Panc1 (cell line): ENCODE measurements around the gene CAPZA1. TPM values are rescaled to one million over a fixed set of nuclear protein-coding genes. Genes with fewer than 3 reads are reported as not detected.

Experiments used
- ATAC-seq: fragments of 200-7000 bp; cut with Tn5 transposase; 2 replicates; pipeline ENCODE4 v1.9.1; 2020; ENCODE audit warnings: mild to moderate bottlenecking, moderate library complexity
- BruUV-seq: library from RNA; stranded (reverse); fragments of 400-500 nt; replicated peaks from 2 replicates; lab custom pipeline; 2021; lab: Mats Ljungman, UMichigan
- CTCF ChIA-PET: fragments of 300-600 bp; sonication (Branson Sonifier 250); formaldehyde crosslinking; loops from one replicate; lab custom pipeline; 2022; ENCODE audit warnings: antibody characterized with exemption; lab: Charles Lee
- POLR2A ChIA-PET: fragments of 300-600 bp; sonication (Branson Sonifier 250); formaldehyde crosslinking; loops from one replicate; lab custom pipeline; 2022; ENCODE audit warnings: antibody characterized with exemption; lab: Charles Lee
- DNase-seq: peaks from one replicate; pipeline ENCODE4 v3.0.0-alpha.2; 2010; ENCODE audit warnings: low read depth, low spot score
- H3K27ac ChIP-seq: 2 replicates; pipeline ENCODE4 v1.5.1; 2011; ENCODE audit warnings: mild to moderate bottlenecking, low read length, inconsistent platforms
- H3K27me3 ChIP-seq: fragments of 200-500 bp; sonication (Bioruptor generic); 2 replicates; pipeline ENCODE4 v1.6.0; 2014; ENCODE audit warnings: low read length, inconsistent platforms; ENCODE audit not compliant: control insufficient read depth, insufficient read depth
- H3K36me3 ChIP-seq: fragments of 200-500 bp; sonication (Bioruptor generic); 2 replicates; pipeline ENCODE4 v1.5.1; 2014; ENCODE audit warnings: inconsistent platforms, mild to moderate bottlenecking, low read length, moderate library complexity; ENCODE audit not compliant: control insufficient read depth, insufficient read depth
- H3K4me1 ChIP-seq: 2 replicates; pipeline ENCODE4 v1.5.1; 2011; ENCODE audit warnings: inconsistent platforms, mild to moderate bottlenecking, low read length, moderate library complexity; ENCODE audit not compliant: control insufficient read depth, insufficient read depth
- H3K4me3 ChIP-seq, 2 experiments: 2 replicates each; pipeline ENCODE4 v1.5.1; 2011 to 2012; ENCODE audit warnings: low read depth in 2 of 2, low read length in 2 of 2, mild to moderate bottlenecking in 2 of 2, inconsistent platforms in 1 of 2, moderate library complexity in 1 of 2
- H3K9me3 ChIP-seq: fragments of 200-500 bp; sonication (Bioruptor generic); 2 replicates; pipeline ENCODE4 v1.5.1; 2014; ENCODE audit warnings: low read depth, mild to moderate bottlenecking, inconsistent platforms, low read length, moderate library complexity; ENCODE audit not compliant: control insufficient read depth, insufficient read depth
- POLR2AphosphoS5 ChIP-seq: IDR thresholded peaks from 2 replicates; pipeline ENCODE4 v1.6.1; 2012; ENCODE audit warnings: mild to moderate bottlenecking, low read depth, low read length, moderate library complexity
- SIN3A ChIP-seq: IDR thresholded peaks from 2 replicates; pipeline ENCODE4 v1.6.1; 2012; ENCODE audit warnings: low read depth, mild to moderate bottlenecking, low read length, moderate library complexity, borderline replicate concordance; ENCODE audit not compliant: insufficient read depth
- TCF7L2 ChIP-seq: IDR thresholded peaks from 2 replicates; pipeline ENCODE4 v1.6.1; 2011; ENCODE audit warnings: mild to moderate bottlenecking, low read depth, low read length, inconsistent platforms
- in situ Hi-C: cut with HindIII; loops from 2 replicates; pipeline ENCODE4 v1.10.0; 2016; ENCODE audit warnings: low sequenced_read_pairs, low pct_unique_long_range_greater_than_20kb
- intact Hi-C: fragments of 100-400 bp; cut with micrococcal nuclease; formaldehyde crosslinking; loops from one replicate; pipeline ENCODE4 v1.10.0; 2022; ENCODE audit not compliant: unreplicated experiment
- total RNA-seq: library from RNA; stranded (reverse); gene quantifications from one replicate; pipeline ENCODE4 v1.2.1, GENCODE V29; 2021; ENCODE audit not compliant: unreplicated experiment
- TF ChIP-seq, protein P1 (sequence below): fragments of 450-650 bp; IDR thresholded peaks from 2 replicates; pipeline ENCODE4 v1.5.1; 2017; ENCODE audit warnings: mild to moderate bottlenecking
- TF ChIP-seq, protein P2 (sequence below), 2 experiments: IDR thresholded peaks; 2 replicates each; pipeline ENCODE4 v1.6.1; 2011 to 2012; ENCODE audit warnings: low read depth in 2 of 2, control low read depth in 1 of 2, low read length in 1 of 2, mild to moderate bottlenecking in 1 of 2, moderate library complexity in 1 of 2; ENCODE audit not compliant: insufficient read depth in 1 of 2

Gene CAPZA1
- total RNA-seq, 1 experiment from 2014 or later, result 128 TPM

DNA sequence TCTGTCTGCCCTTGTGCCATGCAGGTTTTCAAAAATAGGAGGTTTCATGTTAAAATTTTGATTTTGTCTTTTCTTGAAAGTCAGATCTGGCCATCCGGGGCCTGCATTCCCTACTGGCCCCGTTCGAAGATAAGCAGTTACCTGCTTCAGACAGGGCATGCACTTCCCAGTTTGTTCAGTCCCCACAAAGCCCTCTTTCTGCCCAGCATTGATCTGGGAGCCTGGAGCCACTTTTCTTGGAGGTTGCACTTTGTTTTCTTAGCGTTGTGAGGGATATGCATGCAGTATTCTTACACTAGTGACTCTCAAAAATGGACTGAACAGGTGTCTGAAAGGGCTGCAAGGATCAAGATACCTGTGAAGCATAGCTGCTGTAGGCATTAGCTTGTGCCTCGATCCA lies 66.3 kb downstream of the CAPZA1 start:
- intact Hi-C loops (no loop called here), in situ Hi-C loops (no loop called here)
- no peaks in the 10 kb centered on the region for H3K27me3 ChIP-seq
- H3K27ac ChIP-seq, result no peak overlapping the region
- no peak for ATAC-seq
- TF ChIP-seq TCF7L2 (no peak), SIN3A (no peak), POLR2AphosphoS5 (no peak)
- TF ChIP-seq, protein P1, sequence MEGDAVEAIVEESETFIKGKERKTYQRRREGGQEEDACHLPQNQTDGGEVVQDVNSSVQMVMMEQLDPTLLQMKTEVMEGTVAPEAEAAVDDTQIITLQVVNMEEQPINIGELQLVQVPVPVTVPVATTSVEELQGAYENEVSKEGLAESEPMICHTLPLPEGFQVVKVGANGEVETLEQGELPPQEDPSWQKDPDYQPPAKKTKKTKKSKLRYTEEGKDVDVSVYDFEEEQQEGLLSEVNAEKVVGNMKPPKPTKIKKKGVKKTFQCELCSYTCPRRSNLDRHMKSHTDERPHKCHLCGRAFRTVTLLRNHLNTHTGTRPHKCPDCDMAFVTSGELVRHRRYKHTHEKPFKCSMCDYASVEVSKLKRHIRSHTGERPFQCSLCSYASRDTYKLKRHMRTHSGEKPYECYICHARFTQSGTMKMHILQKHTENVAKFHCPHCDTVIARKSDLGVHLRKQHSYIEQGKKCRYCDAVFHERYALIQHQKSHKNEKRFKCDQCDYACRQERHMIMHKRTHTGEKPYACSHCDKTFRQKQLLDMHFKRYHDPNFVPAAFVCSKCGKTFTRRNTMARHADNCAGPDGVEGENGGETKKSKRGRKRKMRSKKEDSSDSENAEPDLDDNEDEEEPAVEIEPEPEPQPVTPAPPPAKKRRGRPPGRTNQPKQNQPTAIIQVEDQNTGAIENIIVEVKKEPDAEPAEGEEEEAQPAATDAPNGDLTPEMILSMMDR, result no peak
- TF ChIP-seq, protein P2, sequence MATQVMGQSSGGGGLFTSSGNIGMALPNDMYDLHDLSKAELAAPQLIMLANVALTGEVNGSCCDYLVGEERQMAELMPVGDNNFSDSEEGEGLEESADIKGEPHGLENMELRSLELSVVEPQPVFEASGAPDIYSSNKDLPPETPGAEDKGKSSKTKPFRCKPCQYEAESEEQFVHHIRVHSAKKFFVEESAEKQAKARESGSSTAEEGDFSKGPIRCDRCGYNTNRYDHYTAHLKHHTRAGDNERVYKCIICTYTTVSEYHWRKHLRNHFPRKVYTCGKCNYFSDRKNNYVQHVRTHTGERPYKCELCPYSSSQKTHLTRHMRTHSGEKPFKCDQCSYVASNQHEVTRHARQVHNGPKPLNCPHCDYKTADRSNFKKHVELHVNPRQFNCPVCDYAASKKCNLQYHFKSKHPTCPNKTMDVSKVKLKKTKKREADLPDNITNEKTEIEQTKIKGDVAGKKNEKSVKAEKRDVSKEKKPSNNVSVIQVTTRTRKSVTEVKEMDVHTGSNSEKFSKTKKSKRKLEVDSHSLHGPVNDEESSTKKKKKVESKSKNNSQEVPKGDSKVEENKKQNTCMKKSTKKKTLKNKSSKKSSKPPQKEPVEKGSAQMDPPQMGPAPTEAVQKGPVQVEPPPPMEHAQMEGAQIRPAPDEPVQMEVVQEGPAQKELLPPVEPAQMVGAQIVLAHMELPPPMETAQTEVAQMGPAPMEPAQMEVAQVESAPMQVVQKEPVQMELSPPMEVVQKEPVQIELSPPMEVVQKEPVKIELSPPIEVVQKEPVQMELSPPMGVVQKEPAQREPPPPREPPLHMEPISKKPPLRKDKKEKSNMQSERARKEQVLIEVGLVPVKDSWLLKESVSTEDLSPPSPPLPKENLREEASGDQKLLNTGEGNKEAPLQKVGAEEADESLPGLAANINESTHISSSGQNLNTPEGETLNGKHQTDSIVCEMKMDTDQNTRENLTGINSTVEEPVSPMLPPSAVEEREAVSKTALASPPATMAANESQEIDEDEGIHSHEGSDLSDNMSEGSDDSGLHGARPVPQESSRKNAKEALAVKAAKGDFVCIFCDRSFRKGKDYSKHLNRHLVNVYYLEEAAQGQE (IDR thresholded peaks at IDR 0.05; ENCODE audit: insufficient read depth in 1 of 2, low read depth in 2 of 2, low read length in 1 of 2), result no peak
- H3K4me3 ChIP-seq, result no peak overlapping the region
- ChIA-PET CTCF (no interaction called here), POLR2A (no interaction called here)
- DNase-seq, result no peak
- H3K36me3 ChIP-seq, result no peaks in the 10 kb centered on the region; the same call in 1 of the 2 replicates
- no peaks in the 10 kb centered on the region for H3K9me3 ChIP-seq
- H3K4me1 ChIP-seq, result no peaks in the 10 kb centered on the region
- BruUV-seq, result TSS peak; percentile 44

DNA sequence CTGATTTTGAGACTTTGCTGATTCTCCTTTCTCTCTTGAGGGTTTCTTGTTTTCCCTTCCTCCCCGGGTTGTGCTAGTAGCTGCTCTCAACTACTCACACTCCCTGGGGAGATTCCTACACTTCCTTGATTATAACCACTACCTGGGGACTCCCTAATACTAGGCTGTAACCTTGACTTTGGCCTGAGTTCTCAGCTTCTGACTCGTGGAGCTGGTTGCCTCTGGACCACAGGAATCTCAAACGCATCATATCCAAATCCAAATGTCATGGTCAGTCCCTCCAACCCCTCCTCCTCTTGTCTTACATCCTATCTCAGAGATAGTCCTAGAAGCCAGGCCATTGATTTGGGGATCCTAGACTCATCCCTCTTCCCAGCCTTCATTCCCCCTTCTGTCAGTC lies 66.8 kb downstream of the CAPZA1 start:
- DNase-seq (no peak), ATAC-seq (no peak)
- Histone ChIP-seq H3K27ac (no peak overlapping the region), H3K4me3 (no peak overlapping the region), H3K36me3 (no peaks in the 10 kb centered on the region; the same call in 1 of the 2 replicates), H3K9me3 (no peaks in the 10 kb centered on the region), H3K4me1 (no peaks in the 10 kb centered on the region), H3K27me3 (no peaks in the 10 kb centered on the region)
- ChIA-PET CTCF (no interaction called here), POLR2A (no interaction called here)
- TF ChIP-seq, protein P1, result no peak
- TF ChIP-seq POLR2AphosphoS5 (no peak), TCF7L2 (no peak), SIN3A (no peak)
- TF ChIP-seq, protein P2 (IDR thresholded peaks at IDR 0.05; ENCODE audit: insufficient read depth in 1 of 2, low read depth in 2 of 2, low read length in 1 of 2), result no peak
- no TSS peak for BruUV-seq
- intact Hi-C loops (no loop called here), in situ Hi-C loops (no loop called here)
